Stomach (tissue), 9 donors: Measurements from ENCODE around the gene MAG. TPM values are rescaled to one million over a fixed set of nuclear protein-coding genes. Genes with fewer than 3 reads are reported as not detected.

ENCODE experiments used
- DNase-seq, 2 donors: peaks; one replicate each; pipeline versions ENCODE4 v3.0.0 to v3.0.0-alpha.2; 2013 to 2019
- H3K27ac ChIP-seq, 5 donors: fragments of 200-600 bp in 4 of 5; sonication (generic) in 4 of 5; one replicate each; pipeline ENCODE4 v1.5.1; 2013 to 2019; ENCODE audit warnings: mild to moderate bottlenecking in 1 of 5, moderate library complexity in 1 of 5
- H3K27me3 ChIP-seq, 3 donors: fragments of 200-600 bp; sonication (generic); one replicate each; pipeline ENCODE4 v1.5.1; 2017 to 2019; ENCODE audit warnings: mixed run types in 1 of 3
- H3K36me3 ChIP-seq, 4 donors: fragments of 200-600 bp; sonication (generic); 1 replicate in 3 of 4; 2 replicates in 1 of 4; pipeline ENCODE4 v1.5.1; 2016 to 2019
- H3K4me1 ChIP-seq, 4 donors: fragments of 200-600 bp; sonication (generic); one replicate each; pipeline ENCODE4 v1.5.1; 2016 to 2019
- H3K4me3 ChIP-seq, 4 donors: fragments of 200-600 bp; sonication (generic) in 3 of 4; one replicate each; pipeline ENCODE4 v1.5.1; 2016 to 2019; ENCODE audit warnings: mild to moderate bottlenecking in 1 of 4
- H3K9me3 ChIP-seq, 4 donors: fragments of 200-600 bp; sonication (generic); one replicate each; pipeline ENCODE4 v1.5.1; 2016 to 2019
- EP300 ChIP-seq: sonication (generic); formaldehyde crosslinking; IDR thresholded peaks from one replicate; pipeline ENCODE4 v1.6.1; 2017; ENCODE audit warnings: antibody characterized with exemption
- POLR2A ChIP-seq, 4 donors: fragments of 450-650 bp; IDR thresholded peaks; one replicate each; pipeline ENCODE4 v1.6.1; 2016; ENCODE audit warnings: antibody characterized with exemption in 4 of 4, control low read depth in 2 of 4, mild to moderate bottlenecking in 1 of 4, moderate library complexity in 1 of 4
- POLR2AphosphoS5 ChIP-seq, 3 donors: sonication (generic); formaldehyde crosslinking; IDR thresholded peaks; one replicate each; pipeline ENCODE4 v1.6.1; 2016; ENCODE audit warnings: antibody characterized with exemption in 3 of 3
- WGBS, 5 donors: extraction: QIAGEN DNeasy Blood & Tissue Kit in 3 of 5; methylation state at CpG; one replicate each; pipeline versions ENCODE4 v1.1.5 to v1.1.7; 2013 to 2018; 5-methylcytosine and 5-hydroxymethylcytosine counted together
- intact Hi-C: fragments of 100-400 bp; cut with DNase I; formaldehyde crosslinking; loops from one replicate; pipeline ENCODE4 v1.15.1; 2023; ENCODE audit warnings: low total_unique reads
- polyA plus RNA-seq, 3 donors: library from polyadenylated mRNA; stranded (reverse); fragments of 200-250 nt; gene quantifications; one replicate each; pipeline ENCODE4 v1.2.3, GENCODE V29; 2013
- total RNA-seq, 5 donors: library from RNA; depleted of rRNA; stranded (reverse); fragments of >200 nt; gene quantifications; one replicate each; pipeline versions ENCODE4 v1.1.0 to v1.2.3, GENCODE V29; 2014 to 2016
- TF ChIP-seq, protein P1 (sequence below), 7 experiments: fragments of 450-650 bp in 4 of 7; fragments of 200-600 bp in 3 of 7; sonication (generic) in 3 of 7; IDR thresholded peaks; one replicate each; pipeline ENCODE4 v1.5.1; 2016 to 2019; ENCODE audit warnings: antibody characterized with exemption in 7 of 7, control low read depth in 2 of 7, mild to moderate bottlenecking in 1 of 7
- donor health status: healthy with polysubstance abuse.
- donor health status: Bipolar disorder and iron deficiency.
- donor health status: healthy.

Gene MAG
- total and polyA plus RNA-seq, 8 donors: 0.05 to 5.5 (median 0.73) TPM; not detected in 5

GRCh38 chr19:35313587-35313986, 21.6 kb downstream of the MAG start:
- Histone ChIP-seq H3K4me3 (no peak overlapping the region), H3K9me3 (no peaks in the 10 kb centered on the region), H3K27ac (no peak overlapping the region), H3K4me1 (peaks cover 0 to 3% (median 0%) of the 10 kb centered on the region in 4 donors), H3K27me3 (peaks cover 0 to 28% (median 0%) of the 10 kb centered on the region in 3 donors), H3K36me3 (no peaks in the 10 kb centered on the region)
- no peak for TF ChIP-seq EP300
- TF ChIP-seq, protein P1, sequence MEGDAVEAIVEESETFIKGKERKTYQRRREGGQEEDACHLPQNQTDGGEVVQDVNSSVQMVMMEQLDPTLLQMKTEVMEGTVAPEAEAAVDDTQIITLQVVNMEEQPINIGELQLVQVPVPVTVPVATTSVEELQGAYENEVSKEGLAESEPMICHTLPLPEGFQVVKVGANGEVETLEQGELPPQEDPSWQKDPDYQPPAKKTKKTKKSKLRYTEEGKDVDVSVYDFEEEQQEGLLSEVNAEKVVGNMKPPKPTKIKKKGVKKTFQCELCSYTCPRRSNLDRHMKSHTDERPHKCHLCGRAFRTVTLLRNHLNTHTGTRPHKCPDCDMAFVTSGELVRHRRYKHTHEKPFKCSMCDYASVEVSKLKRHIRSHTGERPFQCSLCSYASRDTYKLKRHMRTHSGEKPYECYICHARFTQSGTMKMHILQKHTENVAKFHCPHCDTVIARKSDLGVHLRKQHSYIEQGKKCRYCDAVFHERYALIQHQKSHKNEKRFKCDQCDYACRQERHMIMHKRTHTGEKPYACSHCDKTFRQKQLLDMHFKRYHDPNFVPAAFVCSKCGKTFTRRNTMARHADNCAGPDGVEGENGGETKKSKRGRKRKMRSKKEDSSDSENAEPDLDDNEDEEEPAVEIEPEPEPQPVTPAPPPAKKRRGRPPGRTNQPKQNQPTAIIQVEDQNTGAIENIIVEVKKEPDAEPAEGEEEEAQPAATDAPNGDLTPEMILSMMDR (IDR thresholded peaks at IDR 0.05): no peak
- no peak for TF ChIP-seq POLR2AphosphoS5 (IDR thresholded peaks at IDR 0.05)
- no peak for TF ChIP-seq POLR2A (IDR thresholded peaks at IDR 0.05)
- no peak for DNase-seq
- intact Hi-C loops: no loop called here
- WGBS, 5 donors: 35 to 41% (median 36%) methylated on average over 7 of the region's 7 CpGs

DNA sequence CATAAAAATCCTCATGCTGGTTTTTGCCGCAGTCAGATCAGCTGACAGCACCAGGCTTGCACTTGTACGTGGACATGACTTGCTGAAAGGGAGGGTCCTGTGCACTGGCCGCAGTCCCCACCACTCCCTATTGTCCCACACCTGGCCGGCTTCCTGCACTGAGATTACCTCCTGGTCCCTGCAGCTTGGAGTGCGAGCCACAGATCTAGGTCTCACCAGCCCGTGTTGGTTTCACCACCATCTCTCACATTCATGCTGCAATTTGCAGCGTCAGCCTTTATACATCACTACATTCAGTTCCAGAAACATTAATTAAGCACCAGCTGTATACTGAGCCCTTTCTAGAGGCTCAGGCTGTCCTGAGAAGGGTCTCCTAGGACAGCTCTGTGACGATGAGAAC, 22.1 kb downstream of the MAG start:
- WGBS, 5 donors: 79 to 94% (median 84%) methylated on average over 8 of the region's 8 CpGs
- H3K36me3 ChIP-seq: no peaks in the 10 kb centered on the region
- TF ChIP-seq EP300: no peak
- TF ChIP-seq, protein P1 (IDR thresholded peaks at IDR 0.05): no peak
- TF ChIP-seq POLR2A (IDR thresholded peaks at IDR 0.05): no peak
- TF ChIP-seq POLR2AphosphoS5 (IDR thresholded peaks at IDR 0.05): no peak
- no peak overlapping the region for H3K27ac ChIP-seq
- peaks cover 0 to 30% (median 0%) of the 10 kb centered on the region in 3 donors for H3K27me3 ChIP-seq
- H3K4me1 ChIP-seq: peaks cover 0 to 8% (median 0%) of the 10 kb centered on the region in 4 donors
- no peak for DNase-seq
- intact Hi-C loops: no loop called here
- no peaks in the 10 kb centered on the region for H3K9me3 ChIP-seq
- H3K4me3 ChIP-seq: no peak overlapping the region

- H3K4me3 ChIP-seq: no peak overlapping the region
- no peak overlapping the region for H3K27ac ChIP-seq
- H3K4me1 ChIP-seq: peaks cover 0 to 11% (median 0%) of the 10 kb centered on the region in 4 donors
- no peaks in the 10 kb centered on the region for H3K9me3 ChIP-seq
- H3K27me3 ChIP-seq: peaks cover 0 to 28% (median 0%) of the 10 kb centered on the region in 3 donors
- 67 to 82% (median 81%) methylated on average over 10 of the region's 10 CpGs for WGBS, 5 donors
- no peak for TF ChIP-seq POLR2AphosphoS5 (IDR thresholded peaks at IDR 0.05)
- TF ChIP-seq, protein P1 (IDR thresholded peaks at IDR 0.05): no peak
- TF ChIP-seq POLR2A (IDR thresholded peaks at IDR 0.05): no peak
- TF ChIP-seq EP300: no peak
- no peaks in the 10 kb centered on the region for H3K36me3 ChIP-seq
- DNase-seq: no peak
- intact Hi-C loops: no loop called here
Observed at GRCh38 chr19:35314858-35315470, 23.0 kb downstream of the MAG start.

- TF ChIP-seq, protein P1 (IDR thresholded peaks at IDR 0.05): no peak
- TF ChIP-seq POLR2A (IDR thresholded peaks at IDR 0.05) (no peak), POLR2AphosphoS5 (IDR thresholded peaks at IDR 0.05) (no peak), EP300 (no peak)
Observed at GRCh38 chr19:35315883-35316282, 23.9 kb downstream of the MAG start.

More at GRCh38 chr19:35315883-35316282, 23.9 kb downstream of the MAG start:
- 70 to 81% (median 79%) methylated on average over 9 of the region's 9 CpGs for WGBS, 5 donors
- peaks cover 0 to 19% (median 0%) of the 10 kb centered on the region in 4 donors for H3K4me1 ChIP-seq
- intact Hi-C loops: no loop called here
- no peak overlapping the region for H3K27ac ChIP-seq
- H3K36me3 ChIP-seq: no peaks in the 10 kb centered on the region
- H3K9me3 ChIP-seq: no peaks in the 10 kb centered on the region
- H3K4me3 ChIP-seq: no peak overlapping the region
- DNase-seq: no peak
- H3K27me3 ChIP-seq: peaks cover 0 to 21% (median 0%) of the 10 kb centered on the region in 3 donors
